Superior temporal gyrus (tissue), 1 donor: ENCODE results near the gene GVQW3.
"Not testable (repeated sequence)": the region's sequence is repeated elsewhere in the genome, so short reads cannot be mapped to it uniquely, and the experiment has no call there.

Experiments
- DNase-seq: peaks from one replicate; pipeline ENCODE4 v3.0.0-alpha.2; 2016; ENCODE audit errors: extremely low spot score

Gene GVQW3

GRCh38 chr11:76388408-76388807 lies 7.3 kb downstream of the GVQW3 start:
- no peak for DNase-seq

DNA sequence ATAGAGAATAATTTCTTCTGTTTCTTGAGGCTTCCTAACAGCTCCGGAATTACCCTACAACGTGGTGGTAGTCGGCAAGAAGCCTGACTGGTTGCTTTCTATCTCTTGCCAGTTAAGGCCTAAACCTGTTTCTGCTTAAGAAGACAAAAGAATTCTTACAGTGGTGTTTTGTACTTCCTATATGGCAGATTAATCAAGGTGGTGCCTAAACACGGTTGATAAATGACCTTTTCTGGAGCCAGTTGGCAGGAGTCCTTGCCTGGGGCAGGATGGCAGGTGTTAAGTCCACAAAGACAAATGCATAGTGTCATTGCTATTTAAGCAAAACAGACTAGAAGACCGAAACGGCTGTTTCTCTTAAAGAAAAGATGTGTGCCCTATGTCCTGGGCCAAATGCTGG lies 9.9 kb downstream of the GVQW3 start:
- no peak for DNase-seq

DNA sequence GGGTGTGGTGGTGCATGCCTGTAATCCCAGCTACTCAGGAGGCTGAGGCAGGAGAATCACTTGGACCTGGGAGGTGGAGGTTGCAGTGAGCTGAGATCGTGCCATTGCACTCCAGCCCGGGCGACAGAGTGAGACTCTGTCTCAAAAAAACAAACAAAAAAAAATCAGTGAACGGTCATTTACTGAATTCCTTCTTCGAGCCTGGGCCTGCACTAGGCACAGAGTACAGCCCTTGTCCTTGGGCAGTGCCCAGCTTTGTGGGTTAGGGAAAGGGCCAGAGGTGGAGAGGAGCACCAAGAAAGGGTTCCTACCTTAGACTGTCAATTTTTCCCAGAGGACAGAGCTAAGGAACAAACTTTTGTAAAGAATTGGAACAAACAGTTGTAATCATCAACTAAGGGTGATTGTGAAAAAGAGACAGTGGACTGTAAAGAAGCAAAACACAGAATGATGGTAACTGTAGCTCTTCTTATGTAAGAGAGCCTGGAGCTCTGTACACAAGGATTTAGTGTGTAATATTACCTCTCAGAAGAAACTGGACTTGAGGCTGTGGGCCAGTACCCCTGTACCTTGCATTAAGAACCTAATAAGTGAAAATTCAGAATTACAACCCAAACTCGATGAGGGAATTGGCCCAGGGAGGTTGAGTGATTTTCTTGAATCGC lies 10.8 kb downstream of the GVQW3 start:
- DNase-seq = no peak

DNA sequence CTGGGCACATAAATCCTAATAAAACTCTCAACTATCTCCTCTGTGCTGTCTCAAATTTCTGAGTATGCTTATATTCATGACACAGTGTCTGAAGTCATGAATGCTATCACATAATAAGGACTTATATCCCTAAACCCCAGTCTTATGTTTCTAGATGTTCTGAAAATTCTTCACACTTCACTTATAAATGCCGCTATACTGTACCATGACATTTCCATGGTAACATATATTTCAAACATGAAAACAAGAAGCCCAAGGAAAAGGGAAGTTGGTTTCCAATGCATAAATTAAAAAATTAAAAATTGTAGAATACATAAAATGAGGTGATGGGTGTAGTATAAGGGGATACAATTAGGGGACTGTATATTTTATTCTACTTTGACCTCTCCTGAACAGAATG lies 11.7 kb downstream of the GVQW3 start:
- no peak for DNase-seq

DNA sequence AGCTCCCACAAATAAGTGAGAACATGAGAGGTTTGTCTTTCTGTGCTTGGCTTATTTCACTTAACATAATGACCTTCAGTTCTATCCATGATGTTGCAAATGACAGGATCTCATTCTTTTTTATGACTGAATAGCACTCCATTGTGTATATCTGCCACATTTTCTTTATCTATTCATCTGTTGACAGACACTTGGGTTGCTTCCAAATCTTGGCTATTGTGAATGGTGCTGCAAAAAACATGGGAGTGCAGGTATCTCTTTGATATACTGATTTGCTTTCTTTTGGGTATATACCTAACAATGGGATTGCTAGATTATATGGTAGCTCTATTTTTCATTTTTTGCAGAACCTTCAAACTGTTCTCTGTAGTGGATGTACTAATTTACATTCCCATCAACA lies 13.3 kb downstream of the GVQW3 start:
- no peak for DNase-seq

DNA sequence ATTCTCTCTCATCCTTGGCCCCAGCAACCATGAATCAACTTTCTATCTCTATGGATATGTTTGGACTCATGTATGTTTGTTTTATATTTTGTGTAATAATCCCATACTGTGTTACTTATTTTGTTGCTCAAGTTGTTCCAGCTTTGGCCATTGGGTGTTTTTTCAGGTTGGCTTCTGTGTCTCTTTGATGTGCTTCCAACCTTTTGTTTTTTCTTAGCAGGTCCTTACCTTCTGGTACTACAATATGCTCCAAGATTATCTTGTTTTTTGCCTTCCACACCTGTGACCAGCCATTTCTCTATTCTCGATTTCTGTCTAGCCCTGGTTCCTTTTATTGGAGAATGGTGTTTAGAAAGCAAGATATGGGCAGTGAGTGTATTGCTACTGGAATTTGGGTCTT lies 14.2 kb downstream of the GVQW3 start:
- no peak for DNase-seq

DNA sequence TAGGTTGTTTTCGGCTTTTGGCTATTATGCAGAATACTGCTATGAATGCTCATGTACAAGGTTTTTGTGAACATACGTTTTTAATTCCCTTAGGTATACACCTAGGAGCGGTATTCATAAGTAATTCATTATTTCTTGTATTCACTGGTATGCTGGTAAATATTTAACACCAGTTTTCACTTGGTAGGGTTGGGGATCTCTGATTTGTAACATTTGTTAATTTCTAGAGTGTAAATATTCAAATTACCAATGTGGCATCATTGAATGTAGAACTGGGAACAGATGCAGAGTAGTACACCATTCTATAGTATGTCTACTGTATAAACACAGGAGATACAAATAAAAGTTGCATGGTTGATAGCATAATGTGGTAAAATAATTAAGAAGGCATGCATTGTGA lies 16.3 kb downstream of the GVQW3 start:
- DNase-seq = no peak

DNA sequence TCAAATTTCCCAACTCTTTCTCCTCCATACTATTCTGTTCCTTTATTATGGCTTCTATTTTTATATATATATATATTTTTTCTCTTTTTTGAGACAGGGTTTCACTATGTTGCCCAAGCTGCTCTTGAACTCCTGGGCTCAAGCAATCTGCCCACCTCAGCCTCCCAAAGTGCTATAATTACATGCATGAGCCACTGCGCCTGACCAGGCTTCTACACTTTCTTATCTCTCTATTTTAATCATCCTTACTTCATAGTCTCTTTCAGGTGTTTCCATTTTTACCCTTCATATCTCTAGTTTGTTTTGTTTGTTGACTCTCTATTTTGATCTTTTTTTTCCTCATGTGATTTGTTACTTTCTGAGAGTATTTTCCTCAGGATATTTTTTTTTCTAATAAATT lies 19.8 kb downstream of the GVQW3 start:
- no peak for DNase-seq

- not testable (repeated sequence) for DNase-seq
Measured at GRCh38 chr11:76401484-76401883, 20.4 kb downstream of the GVQW3 start.

DNA sequence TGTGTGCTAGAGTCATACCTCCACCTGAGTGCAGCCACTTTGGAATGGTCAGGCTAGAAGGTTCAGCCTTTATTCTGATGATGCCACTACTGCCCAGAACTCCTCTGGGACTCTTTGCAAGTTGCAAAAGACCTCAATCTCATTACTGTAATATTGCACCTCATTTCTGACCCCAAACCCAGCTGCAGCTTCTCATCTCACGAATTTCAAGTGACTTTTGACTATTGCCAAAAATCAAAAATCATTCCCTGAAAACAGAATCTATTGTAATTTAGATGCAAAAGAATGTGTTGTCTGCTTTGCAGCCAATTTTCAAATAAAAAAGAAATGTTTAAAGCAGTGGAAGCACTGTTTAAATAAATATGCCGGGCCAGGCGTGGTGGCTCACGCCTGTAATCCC lies 25.2 kb downstream of the GVQW3 start:
- DNase-seq = no peak

DNA sequence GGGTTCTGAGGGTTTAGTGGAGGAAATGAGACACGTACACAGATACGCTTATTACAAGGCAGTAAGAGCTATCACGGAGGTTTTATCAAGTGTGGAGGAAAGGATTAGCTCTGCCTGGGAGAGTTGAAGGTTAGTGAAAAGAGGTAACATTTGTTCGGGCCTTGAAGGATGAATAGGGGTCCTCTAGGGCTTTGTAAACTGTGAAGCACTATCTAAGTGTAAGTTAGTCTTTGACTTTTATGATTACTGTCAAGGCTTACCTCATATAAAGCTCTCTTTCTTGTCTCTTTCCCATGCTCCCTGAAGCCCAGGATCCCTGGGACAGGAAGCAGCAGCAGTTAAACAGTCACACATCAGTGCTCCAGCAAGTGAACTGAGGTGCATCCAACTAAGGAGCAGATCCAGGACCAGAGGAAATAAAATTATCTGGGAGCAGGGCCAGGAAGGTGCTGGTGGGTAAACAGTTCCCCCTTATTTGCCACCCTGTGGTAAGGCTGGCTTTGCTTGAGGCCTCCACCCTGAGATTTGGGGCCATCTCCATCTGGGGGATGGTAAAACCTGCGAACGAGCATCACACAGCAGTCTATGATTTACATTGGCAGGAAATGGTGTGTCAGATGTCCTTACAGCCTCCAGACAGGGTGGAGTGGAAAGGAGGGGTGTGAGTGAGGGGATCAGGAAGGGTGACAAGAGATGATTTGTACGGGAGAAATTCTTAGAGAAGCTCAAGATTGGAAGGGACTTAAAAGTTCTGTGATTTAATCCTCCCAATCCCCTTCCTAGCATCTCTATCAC lies 27.2 kb downstream of the GVQW3 start:
- DNase-seq = no peak

- DNase-seq = no peak
Measured at GRCh38 chr11:76410851-76411357, 29.8 kb downstream of the GVQW3 start.

DNA sequence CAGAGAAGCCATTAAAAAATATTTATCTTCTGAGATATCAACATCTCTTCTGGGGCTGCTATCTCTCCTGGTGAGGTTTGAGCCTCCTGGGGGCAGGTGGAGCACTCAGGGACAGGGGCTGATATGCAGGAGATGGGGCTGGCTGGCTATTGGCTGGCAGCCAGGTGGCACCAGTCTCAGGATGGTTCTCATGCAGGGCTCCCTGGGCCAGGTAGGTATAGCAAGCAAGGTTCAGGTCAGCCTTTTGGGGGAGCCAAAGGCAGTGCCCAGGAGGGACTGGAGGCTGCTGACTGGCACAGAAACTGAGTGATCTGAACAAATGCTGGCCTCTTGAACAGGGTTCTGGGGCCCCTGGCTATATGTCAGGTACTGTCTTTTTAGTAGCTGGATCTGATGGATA lies 34.0 kb downstream of the GVQW3 start:
- no peak for DNase-seq

- no peak for DNase-seq
Measured at GRCh38 chr11:76419896-76420295, 38.8 kb downstream of the GVQW3 start.

- no peak for DNase-seq
Measured at GRCh38 chr11:76424379-76424778, 43.3 kb downstream of the GVQW3 start.

DNA sequence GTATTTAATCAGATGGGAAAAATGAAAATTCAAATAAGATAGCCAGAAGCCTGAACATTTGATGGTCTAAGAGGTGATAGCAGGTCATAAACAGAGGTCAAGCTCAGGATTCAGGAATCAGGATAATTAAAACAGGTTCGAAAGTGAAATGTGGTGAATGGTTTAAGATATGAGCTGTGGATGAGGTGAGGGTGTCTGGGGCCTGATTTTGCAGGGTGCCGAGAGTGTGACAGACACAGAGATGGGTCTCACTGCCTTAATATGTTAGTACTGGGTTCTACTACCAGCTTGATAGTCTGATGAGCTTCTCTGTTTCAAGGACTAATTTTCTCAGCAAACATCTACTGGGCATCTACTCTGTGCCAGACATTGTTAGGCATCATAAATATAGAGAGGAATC lies 43.8 kb downstream of the GVQW3 start:
- no peak for DNase-seq

GRCh38 chr11:76426660-76427059 lies 45.5 kb downstream of the GVQW3 start:
- no peak for DNase-seq

DNA sequence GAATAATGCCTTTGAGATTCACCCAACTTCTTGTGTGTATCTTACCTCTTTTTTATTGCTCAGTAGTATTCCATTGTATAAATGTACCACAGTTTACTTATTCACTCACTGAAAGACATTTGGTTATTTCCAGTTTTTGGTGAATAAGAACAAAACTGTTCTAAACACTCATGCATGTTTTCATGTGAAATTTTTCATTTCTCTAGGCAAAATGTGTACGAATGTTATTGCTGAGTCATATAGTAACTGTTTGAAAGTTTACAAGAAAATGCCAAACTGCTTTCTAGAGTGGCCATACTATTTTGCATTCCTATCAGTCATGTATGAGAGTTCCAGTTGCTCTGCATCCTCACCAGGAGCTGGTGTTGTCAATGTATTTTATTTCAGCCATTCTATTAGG lies 54.9 kb downstream of the GVQW3 start:
- DNase-seq = no peak

- DNase-seq = no peak
Measured at GRCh38 chr11:76443268-76443980, 62.3 kb downstream of the GVQW3 start.

GRCh38 chr11:76444065-76444383 lies 62.9 kb downstream of the GVQW3 start:
- DNase-seq = no peak

- peak; percentile 100 for DNase-seq
Measured at GRCh38 chr11:76444384-76445120, 63.4 kb downstream of the GVQW3 start, which contains the start of gene EMSY. Gene EMSY, plus strand, starts transcription at chr11:76445018. Its CDS starts 1,921 bp downstream, at chr11:76446939.
